ENCODE results near the gene LOX. TPM values are rescaled to one million over a fixed set of nuclear protein-coding genes. Genes with fewer than 3 reads are reported as not detected.

The LOX gene
- total and polyA plus RNA-seq, 8 donors: 23.2 to 59.1 (median 26.5) TPM

DNA sequence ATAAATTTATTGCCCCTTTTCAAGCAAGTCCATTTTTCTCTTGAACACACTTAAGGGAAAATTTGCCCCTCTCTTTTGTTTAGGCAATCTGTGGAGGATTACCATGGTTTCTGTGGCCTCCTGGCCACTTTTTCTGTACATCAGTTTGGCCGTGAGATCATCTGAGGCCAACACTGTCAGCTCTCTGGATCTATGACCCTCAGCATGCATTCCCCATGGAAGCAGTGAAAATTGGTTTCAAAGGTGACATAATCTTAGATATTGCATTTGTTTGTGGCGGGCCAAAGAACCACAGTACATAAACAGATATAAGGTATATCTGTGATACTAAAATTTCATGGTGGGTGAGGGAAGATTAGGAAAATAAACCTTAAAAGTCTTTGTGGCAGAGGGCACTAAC, 46.7 kb upstream of the LOX start:
- Histone ChIP-seq H3K27me3 (no peaks in the 10 kb centered on the region), H3K27ac (no peak overlapping the region), H3K9me3 (no peaks in the 10 kb centered on the region), H3K4me1 (no peaks in the 10 kb centered on the region), H3K4me3 (no peak overlapping the region), H3K36me3 (no peaks in the 10 kb centered on the region)
- ATAC-seq (no peak), DNase-seq (no peak)
- TF ChIP-seq, protein P1, sequence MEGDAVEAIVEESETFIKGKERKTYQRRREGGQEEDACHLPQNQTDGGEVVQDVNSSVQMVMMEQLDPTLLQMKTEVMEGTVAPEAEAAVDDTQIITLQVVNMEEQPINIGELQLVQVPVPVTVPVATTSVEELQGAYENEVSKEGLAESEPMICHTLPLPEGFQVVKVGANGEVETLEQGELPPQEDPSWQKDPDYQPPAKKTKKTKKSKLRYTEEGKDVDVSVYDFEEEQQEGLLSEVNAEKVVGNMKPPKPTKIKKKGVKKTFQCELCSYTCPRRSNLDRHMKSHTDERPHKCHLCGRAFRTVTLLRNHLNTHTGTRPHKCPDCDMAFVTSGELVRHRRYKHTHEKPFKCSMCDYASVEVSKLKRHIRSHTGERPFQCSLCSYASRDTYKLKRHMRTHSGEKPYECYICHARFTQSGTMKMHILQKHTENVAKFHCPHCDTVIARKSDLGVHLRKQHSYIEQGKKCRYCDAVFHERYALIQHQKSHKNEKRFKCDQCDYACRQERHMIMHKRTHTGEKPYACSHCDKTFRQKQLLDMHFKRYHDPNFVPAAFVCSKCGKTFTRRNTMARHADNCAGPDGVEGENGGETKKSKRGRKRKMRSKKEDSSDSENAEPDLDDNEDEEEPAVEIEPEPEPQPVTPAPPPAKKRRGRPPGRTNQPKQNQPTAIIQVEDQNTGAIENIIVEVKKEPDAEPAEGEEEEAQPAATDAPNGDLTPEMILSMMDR (IDR thresholded peaks at IDR 0.05): no peak
- intact Hi-C loops (cut with DNase I): no loop called here

DNA sequence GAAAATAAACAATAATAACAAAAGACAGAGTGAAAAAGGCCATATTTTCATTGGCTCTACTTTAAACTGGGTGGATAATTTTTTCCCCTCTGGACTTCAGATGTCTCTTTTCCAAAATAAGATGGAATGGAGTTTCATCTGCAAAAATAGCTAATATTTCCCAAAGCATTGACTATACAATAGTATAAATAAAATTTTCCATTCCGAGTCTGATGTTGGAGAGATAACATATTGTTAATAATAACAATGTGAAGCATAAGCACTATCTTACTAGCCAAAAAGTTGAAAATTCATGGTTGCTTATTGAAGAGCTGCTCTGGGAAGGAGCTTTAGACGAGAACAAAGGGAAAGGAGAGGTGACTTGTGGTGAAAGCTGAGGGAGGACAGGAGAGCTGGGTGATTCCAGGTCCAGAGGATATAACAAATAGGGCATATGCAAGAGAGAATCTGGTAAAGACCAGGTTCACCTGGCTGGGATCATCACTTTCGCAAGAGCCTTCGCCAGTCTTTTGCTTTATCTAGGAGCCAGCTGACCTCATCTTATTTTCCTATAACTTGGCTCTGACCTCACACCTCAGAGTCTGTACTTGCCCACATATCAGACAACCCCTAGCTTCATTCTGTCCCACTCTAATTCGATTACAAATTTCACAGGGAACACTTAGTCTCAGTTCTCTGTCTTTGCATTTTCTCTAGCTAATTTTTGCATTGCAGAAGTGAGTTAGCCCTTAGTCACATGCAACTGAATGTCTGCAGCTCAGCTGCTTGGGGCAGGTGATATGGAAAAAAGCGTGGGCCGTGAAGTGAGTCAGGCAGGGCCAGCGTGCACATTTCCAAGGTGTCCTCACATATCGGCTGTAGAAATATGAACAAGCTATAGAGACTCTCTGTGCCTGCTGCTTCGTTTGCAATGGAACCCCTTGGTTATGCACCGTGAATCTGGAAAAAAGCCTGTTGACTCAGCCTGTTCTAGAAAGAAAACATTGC, 43.7 kb upstream of the LOX start:
- Histone ChIP-seq H3K4me1 (no peaks in the 10 kb centered on the region), H3K36me3 (no peaks in the 10 kb centered on the region), H3K4me3 (no peak overlapping the region), H3K9me3 (no peaks in the 10 kb centered on the region), H3K27ac (no peak overlapping the region), H3K27me3 (no peaks in the 10 kb centered on the region)
- no peak for ATAC-seq
- intact Hi-C loops (cut with DNase I): no loop called here
- TF ChIP-seq, protein P1 (IDR thresholded peaks at IDR 0.05): no peak
- no peak for DNase-seq

DNA sequence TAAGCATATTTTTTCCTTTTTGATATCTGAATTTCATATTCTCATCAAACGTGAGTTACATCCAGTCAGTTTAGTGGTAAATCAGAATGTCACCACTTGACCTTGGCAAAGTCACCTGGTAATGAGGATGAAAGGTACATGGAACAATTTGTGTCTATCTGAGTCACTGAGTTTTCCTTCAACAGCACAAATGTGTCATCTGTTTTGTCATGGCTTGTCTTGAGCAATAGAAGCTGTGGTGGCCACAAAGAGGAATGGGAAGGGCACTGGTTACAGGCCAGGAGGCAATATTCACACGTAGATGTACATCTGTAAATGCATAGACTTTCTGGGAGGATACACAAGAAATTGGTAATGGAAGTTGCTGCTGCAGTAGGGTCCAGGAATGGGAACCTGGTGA, 42.9 kb upstream of the LOX start:
- intact Hi-C loops (cut with DNase I): no loop called here
- no peaks in the 10 kb centered on the region for H3K4me1 ChIP-seq
- DNase-seq: no peak
- no peak overlapping the region for H3K4me3 ChIP-seq
- ATAC-seq: no peak
- no peaks in the 10 kb centered on the region for H3K9me3 ChIP-seq
- no peaks in the 10 kb centered on the region for H3K36me3 ChIP-seq
- H3K27me3 ChIP-seq: no peaks in the 10 kb centered on the region
- TF ChIP-seq, protein P1 (IDR thresholded peaks at IDR 0.05): no peak
- no peak overlapping the region for H3K27ac ChIP-seq

DNA sequence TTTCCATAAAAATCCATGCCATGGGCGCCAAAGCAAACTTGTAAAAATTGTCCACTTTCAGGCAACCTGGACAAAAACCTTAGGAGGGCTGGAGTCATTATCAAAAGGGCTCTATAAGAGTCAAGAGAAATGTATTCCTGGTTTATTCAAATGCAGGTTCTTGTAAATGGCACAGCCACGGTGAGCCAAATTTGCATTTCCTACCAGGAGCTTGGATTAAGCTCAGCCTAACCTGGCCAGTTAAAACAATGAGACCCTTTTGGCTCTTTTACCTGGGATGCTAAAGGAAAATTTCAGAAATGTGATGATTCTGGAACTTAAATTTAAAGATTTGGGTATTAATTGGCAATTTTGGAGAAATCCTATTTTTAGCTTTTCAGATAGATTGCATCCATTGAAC, 42.4 kb upstream of the LOX start:
- H3K4me1 ChIP-seq: no peaks in the 10 kb centered on the region

DNA sequence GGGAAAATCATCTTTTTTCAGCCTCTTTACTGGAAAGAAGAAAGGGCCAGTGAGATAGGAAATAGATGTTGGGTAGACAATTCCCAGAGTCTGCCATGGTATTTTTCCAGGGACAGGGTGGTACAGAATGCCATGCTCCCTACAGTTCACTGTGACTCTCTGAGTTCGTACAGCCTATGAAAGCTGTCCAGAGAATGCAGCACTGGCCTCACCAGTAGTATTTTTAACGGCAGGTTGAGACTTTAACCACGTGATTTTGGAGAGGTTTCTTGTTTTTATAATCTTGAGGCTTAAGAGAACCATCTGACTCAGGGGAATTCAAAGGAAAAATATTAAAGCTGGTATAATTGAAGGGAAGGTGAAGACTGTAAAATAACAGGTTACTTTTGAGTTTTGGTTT, 41.1 kb upstream of the LOX start:
- Histone ChIP-seq H3K27ac (no peak overlapping the region), H3K9me3 (no peaks in the 10 kb centered on the region), H3K4me1 (no peaks in the 10 kb centered on the region), H3K36me3 (no peaks in the 10 kb centered on the region), H3K4me3 (no peak overlapping the region), H3K27me3 (no peaks in the 10 kb centered on the region)
- TF ChIP-seq, protein P1 (IDR thresholded peaks at IDR 0.05): no peak
- intact Hi-C loops (cut with DNase I): no loop called here
- ATAC-seq (no peak), DNase-seq (no peak)

More for the DNA sequence above, 42.4 kb upstream of the LOX start:
- no peak overlapping the region for H3K4me3 ChIP-seq
- TF ChIP-seq, protein P1 (IDR thresholded peaks at IDR 0.05): no peak
- ATAC-seq (no peak), DNase-seq (no peak)
- no peaks in the 10 kb centered on the region for H3K9me3 ChIP-seq
- no peaks in the 10 kb centered on the region for H3K36me3 ChIP-seq
- no peak overlapping the region for H3K27ac ChIP-seq
- intact Hi-C loops (cut with DNase I): no loop called here
- H3K27me3 ChIP-seq: no peaks in the 10 kb centered on the region

All from left lung (tissue), 10 donors.